HG02763 (cell line): ENCODE data around the gene FGD4.
"Not testable (repeated sequence)": the region's sequence is repeated elsewhere in the genome, so short reads cannot be mapped to it uniquely, and the experiment has no call there.

Experiments
- ATAC-seq: cut with Tn5 transposase; IDR thresholded peaks from one replicate; pipeline ENCODE4 v1.9.1; 2021; ENCODE audit warnings: mild to moderate bottlenecking, moderate library complexity; ENCODE audit not compliant: unreplicated experiment

FGD4 gene

GRCh38 chr12:32489070-32489469 lies 89.7 kb downstream of the FGD4 start:
- ATAC-seq: no peak

- ATAC-seq: no peak
Observed at GRCh38 chr12:32490801-32491200, 91.4 kb downstream of the FGD4 start.

GRCh38 chr12:32493282-32493681 lies 93.9 kb downstream of the FGD4 start:
- no peak for ATAC-seq

- no peak for ATAC-seq
Observed at GRCh38 chr12:32494656-32495055, 95.3 kb downstream of the FGD4 start.

- no peak for ATAC-seq
Observed at GRCh38 chr12:32496946-32497345, 97.6 kb downstream of the FGD4 start.

GRCh38 chr12:32497864-32498263 lies 98.5 kb downstream of the FGD4 start:
- no peak for ATAC-seq

GRCh38 chr12:32499048-32499447 lies 99.7 kb downstream of the FGD4 start:
- no peak for ATAC-seq

GRCh38 chr12:32501835-32502333 lies 102.5 kb downstream of the FGD4 start:
- ATAC-seq: no peak

GRCh38 chr12:32502693-32503502 lies 103.5 kb downstream of the FGD4 start:
- ATAC-seq: no peak

- ATAC-seq: no peak
Observed at GRCh38 chr12:32503730-32504129, 104.4 kb downstream of the FGD4 start.

- ATAC-seq: no peak
Observed at GRCh38 chr12:32504591-32504990, 105.2 kb downstream of the FGD4 start.

- no peak for ATAC-seq
Observed at GRCh38 chr12:32505067-32505945, 105.9 kb downstream of the FGD4 start.

GRCh38 chr12:32507096-32507941 lies 108.0 kb downstream of the FGD4 start:
- ATAC-seq: not testable (repeated sequence)

GRCh38 chr12:32507942-32508320 lies 108.6 kb downstream of the FGD4 start:
- no peak for ATAC-seq

- no peak for ATAC-seq
Observed at GRCh38 chr12:32508626-32509025, 109.3 kb downstream of the FGD4 start.

GRCh38 chr12:32509328-32510091 lies 110.2 kb downstream of the FGD4 start:
- no peak for ATAC-seq

GRCh38 chr12:32511976-32512375 lies 112.6 kb downstream of the FGD4 start:
- ATAC-seq: not testable (repeated sequence)

GRCh38 chr12:32512379-32512778 lies 113.0 kb downstream of the FGD4 start:
- no peak for ATAC-seq

GRCh38 chr12:32512910-32513309 lies 113.6 kb downstream of the FGD4 start:
- no peak for ATAC-seq
